LoVo (cell line): ENCODE measurements around the gene SCIN.
"Not testable (repeated sequence)": the region's sequence is repeated elsewhere in the genome, so short reads cannot be mapped to it uniquely, and the experiment has no call there.

ENCODE experiments used
- DNase-seq: peaks from one replicate; pipeline ENCODE4 v3.0.0-alpha.2; 2016; ENCODE audit warnings: low spot score

SCIN gene

GRCh38 chr7:12648704-12649261 is 78.3 kb downstream of the SCIN start:
- DNase-seq, result no peak

- DNase-seq, result no peak
Observed at GRCh38 chr7:12649348-12649747, 78.8 kb downstream of the SCIN start.

- DNase-seq, result no peak
Observed at GRCh38 chr7:12650080-12650479, 79.6 kb downstream of the SCIN start.

GRCh38 chr7:12653110-12653509 is 82.6 kb downstream of the SCIN start:
- no peak for DNase-seq

GRCh38 chr7:12653518-12653917 is 83.0 kb downstream of the SCIN start:
- DNase-seq, result no peak

- no peak for DNase-seq
Observed at GRCh38 chr7:12655161-12655560, 84.6 kb downstream of the SCIN start.

- DNase-seq, result peak; percentile 78
Observed at GRCh38 chr7:12660423-12660822, 89.9 kb downstream of the SCIN start.

- DNase-seq, result not testable (repeated sequence)
Observed at GRCh38 chr7:12660986-12661385, 90.5 kb downstream of the SCIN start.

- DNase-seq, result no peak
Observed at GRCh38 chr7:12661581-12661980, 91.1 kb downstream of the SCIN start.

GRCh38 chr7:12670000-12670729 is 99.6 kb downstream of the SCIN start:
- no peak for DNase-seq

- no peak for DNase-seq
Observed at GRCh38 chr7:12670743-12671520, 100.4 kb downstream of the SCIN start.

GRCh38 chr7:12673436-12673835 is 102.9 kb downstream of the SCIN start:
- DNase-seq, result not testable (repeated sequence)

GRCh38 chr7:12674053-12674452 is 103.5 kb downstream of the SCIN start:
- no peak for DNase-seq

GRCh38 chr7:12674861-12675260 is 104.3 kb downstream of the SCIN start:
- peak; percentile 41 for DNase-seq

- DNase-seq, result no peak
Observed at GRCh38 chr7:12683678-12684585, 113.4 kb downstream of the SCIN start.

- no peak for DNase-seq
Observed at GRCh38 chr7:12684733-12685132, 114.2 kb downstream of the SCIN start.

GRCh38 chr7:12685550-12685949 is 115.0 kb downstream of the SCIN start:
- no peak for DNase-seq

- DNase-seq, result peak; percentile 98
Observed at GRCh38 chr7:12686234-12686890, 115.8 kb downstream of the SCIN start.

GRCh38 chr7:12686891-12687717 is 116.6 kb downstream of the SCIN start, which contains the start of gene ARL4A:
ARL4A (plus strand) TSS chr7:12687633; CDS start chr7:12688255, 622 bp downstream.
- peak; percentile 100 for DNase-seq

GRCh38 chr7:12687718-12688171 is 117.2 kb downstream of the SCIN start:
- DNase-seq, result no peak
